ENCODE results near the gene KIF5A. TPM values are rescaled to one million over a fixed set of nuclear protein-coding genes. Genes with fewer than 3 reads are reported as not detected.

KIF5A gene
- total and polyA plus RNA-seq, 2 of the 13 experiments (the other 11 are each of a cell fraction or from before 2014, with no cell fraction given): 1.6 to 11.9 TPM

GRCh38 chr12:57580466-57580795 lies 30.6 kb downstream of the KIF5A start (continued):
- TF ChIP-seq ZNF512 (CRISPR knock-in tag; IDR thresholded peaks at IDR 0.05) (no peak), RFXANK (CRISPR knock-in tag; IDR thresholded peaks at IDR 0.05) (no peak), ZNF513 (CRISPR knock-in tag; conservative IDR thresholded peaks at IDR 0.05) (no peak), ZNF878 (CRISPR knock-in tag; IDR thresholded peaks at IDR 0.05) (no peak), ZNF670 (CRISPR knock-in tag; IDR thresholded peaks at IDR 0.05; ENCODE audit: borderline replicate concordance) (0 out of 2 replicates have a peak, but pooled peaks have one; percentile 1), NFKBIZ (CRISPR knock-in tag; IDR thresholded peaks at IDR 0.05) (no peak), SUZ12 (IDR thresholded peaks at IDR 0.05; ENCODE audit: low read depth, low read length) (no peak), BATF2 (CRISPR knock-in tag; IDR thresholded peaks at IDR 0.05) (no peak), AHDC1 (CRISPR knock-in tag; IDR thresholded peaks at IDR 0.05; ENCODE audit: borderline replicate concordance) (no peak; the same call in 1 of the 2 replicates), ZNF747 (CRISPR knock-in tag; IDR thresholded peaks at IDR 0.05; ENCODE audit: borderline replicate concordance) (no peak), AFF4 (CRISPR knock-in tag; IDR thresholded peaks at IDR 0.05) (no peak), PLRG1 (conservative IDR thresholded peaks at IDR 0.05) (no peak), HDAC6 (IDR thresholded peaks at IDR 0.05; ENCODE audit: low read depth, low read length) (no peak), ZNF616 (CRISPR knock-in tag; IDR thresholded peaks at IDR 0.05; ENCODE audit: low read depth) (no peak), ZNF33B (CRISPR knock-in tag; IDR thresholded peaks at IDR 0.05) (no peak), PAWR (CRISPR knock-in tag; IDR thresholded peaks at IDR 0.05; ENCODE audit: borderline replicate concordance) (no peak), ZNF589 (CRISPR knock-in tag; conservative IDR thresholded peaks at IDR 0.05) (no peak), HNRNPL (IDR thresholded peaks at IDR 0.05; ENCODE audit: low read depth, low read length) (0 out of 2 replicates have a peak, but pooled peaks have one; percentile 45)
